Measurements from ENCODE around the gene NPAS2. TPM values are rescaled to one million over a fixed set of nuclear protein-coding genes. Genes with fewer than 3 reads are reported as not detected.

Gene NPAS2
- total and polyA plus RNA-seq, 2 experiments from 2014 or later = 0.55 to 0.89 TPM

DNA sequence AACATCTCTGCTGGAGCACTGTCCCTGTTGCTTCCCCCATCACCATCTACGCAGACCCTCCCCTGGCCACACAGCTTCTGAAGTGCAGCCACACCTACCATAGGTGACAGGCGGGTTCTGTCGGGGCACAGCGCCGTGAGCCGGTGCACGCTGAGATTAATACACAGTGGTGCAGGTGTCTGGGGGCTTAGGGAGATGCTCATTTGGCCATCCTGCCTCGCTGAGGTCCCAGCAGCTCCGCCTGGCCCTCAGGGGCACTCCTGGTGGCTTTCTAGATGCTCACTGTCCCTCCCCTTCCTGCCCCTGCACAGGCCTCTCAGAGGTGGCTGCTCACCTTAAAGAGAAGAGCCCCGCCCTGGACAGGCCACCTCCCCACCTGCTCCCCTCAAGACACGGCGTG, 163.3 kb downstream of the NPAS2 start:
- Histone ChIP-seq H3K27ac (no peak overlapping the region), H3K27me3 (no peaks in the 10 kb centered on the region), H3K4me1 (ENCODE audit: low read depth) (no peaks in the 10 kb centered on the region), H3K36me3 (no peaks in the 10 kb centered on the region), H3K9me3 (ENCODE audit: low read depth) (no peaks in the 10 kb centered on the region), H3K4me3 (no peak overlapping the region)
- TF ChIP-seq, protein P1, sequence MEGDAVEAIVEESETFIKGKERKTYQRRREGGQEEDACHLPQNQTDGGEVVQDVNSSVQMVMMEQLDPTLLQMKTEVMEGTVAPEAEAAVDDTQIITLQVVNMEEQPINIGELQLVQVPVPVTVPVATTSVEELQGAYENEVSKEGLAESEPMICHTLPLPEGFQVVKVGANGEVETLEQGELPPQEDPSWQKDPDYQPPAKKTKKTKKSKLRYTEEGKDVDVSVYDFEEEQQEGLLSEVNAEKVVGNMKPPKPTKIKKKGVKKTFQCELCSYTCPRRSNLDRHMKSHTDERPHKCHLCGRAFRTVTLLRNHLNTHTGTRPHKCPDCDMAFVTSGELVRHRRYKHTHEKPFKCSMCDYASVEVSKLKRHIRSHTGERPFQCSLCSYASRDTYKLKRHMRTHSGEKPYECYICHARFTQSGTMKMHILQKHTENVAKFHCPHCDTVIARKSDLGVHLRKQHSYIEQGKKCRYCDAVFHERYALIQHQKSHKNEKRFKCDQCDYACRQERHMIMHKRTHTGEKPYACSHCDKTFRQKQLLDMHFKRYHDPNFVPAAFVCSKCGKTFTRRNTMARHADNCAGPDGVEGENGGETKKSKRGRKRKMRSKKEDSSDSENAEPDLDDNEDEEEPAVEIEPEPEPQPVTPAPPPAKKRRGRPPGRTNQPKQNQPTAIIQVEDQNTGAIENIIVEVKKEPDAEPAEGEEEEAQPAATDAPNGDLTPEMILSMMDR (IDR thresholded peaks at IDR 0.05; ENCODE audit: low read depth, low read length) = no peak
- DNase-seq (ENCODE audit: low read depth in 1 of 2, low spot score in 1 of 2) = no peak

DNA sequence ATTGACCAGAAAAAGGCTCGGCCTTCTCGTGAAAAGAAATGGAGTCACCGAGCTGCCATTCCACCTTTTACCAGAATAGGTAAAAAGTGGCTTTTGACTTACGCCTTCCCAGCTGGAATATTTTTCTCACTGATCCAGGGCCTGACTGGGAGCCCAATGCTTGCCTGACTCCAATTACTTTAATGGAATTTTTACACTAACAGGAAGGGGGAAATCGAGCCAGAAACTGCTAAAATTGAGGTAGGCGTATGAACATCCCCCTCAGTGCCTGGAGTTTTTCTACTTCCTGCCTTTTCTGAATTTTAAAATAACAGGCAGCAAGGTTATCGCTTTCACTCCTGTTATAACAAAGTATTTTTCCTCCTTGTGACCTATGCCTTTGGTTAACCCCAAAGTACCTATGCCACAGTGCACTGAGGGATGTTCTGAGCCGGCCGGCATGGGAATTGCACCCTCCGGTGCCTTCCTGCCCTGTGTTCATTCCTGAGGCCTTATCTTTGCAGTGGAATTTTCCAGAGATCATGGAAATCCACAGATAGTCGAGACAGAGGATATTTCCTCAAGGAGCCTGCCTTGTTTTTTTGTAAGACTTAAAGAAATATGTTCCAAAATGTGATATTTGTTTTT, 163.9 kb downstream of the NPAS2 start:
- H3K27ac ChIP-seq = no peak overlapping the region
- no peaks in the 10 kb centered on the region for H3K36me3 ChIP-seq
- TF ChIP-seq, protein P1 (IDR thresholded peaks at IDR 0.05; ENCODE audit: low read depth, low read length) = peak; percentile 4
- no peak overlapping the region for H3K4me3 ChIP-seq
- H3K4me1 ChIP-seq (ENCODE audit: low read depth) = no peaks in the 10 kb centered on the region
- H3K9me3 ChIP-seq (ENCODE audit: low read depth) = no peaks in the 10 kb centered on the region
- DNase-seq (ENCODE audit: low read depth in 1 of 2, low spot score in 1 of 2) = peak in 1 of 2 donors; percentile 44
- H3K27me3 ChIP-seq = no peaks in the 10 kb centered on the region

DNA sequence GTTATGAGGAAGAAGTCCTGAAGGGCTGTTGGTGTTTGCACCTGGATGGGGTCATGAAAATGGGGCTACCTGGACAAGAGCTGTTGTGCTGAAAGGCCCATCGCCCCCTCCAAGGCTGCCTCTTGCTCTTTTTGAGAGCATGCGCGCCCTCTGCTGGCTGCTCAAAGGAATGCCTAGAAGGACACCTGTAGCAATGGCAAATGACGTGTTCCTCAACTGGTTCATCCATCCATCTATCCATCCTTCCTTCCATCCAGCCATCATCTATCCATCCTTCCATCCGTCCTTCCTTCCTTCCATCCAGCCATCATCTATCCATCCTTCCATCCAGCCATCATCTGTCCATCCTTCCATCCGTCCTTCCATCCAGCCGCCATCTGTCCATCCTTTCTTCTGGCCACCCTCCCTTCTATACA, 165.0 kb downstream of the NPAS2 start:
- Histone ChIP-seq H3K27ac (no peak overlapping the region), H3K9me3 (ENCODE audit: low read depth) (no peaks in the 10 kb centered on the region), H3K4me3 (no peak overlapping the region), H3K36me3 (no peaks in the 10 kb centered on the region), H3K4me1 (ENCODE audit: low read depth) (no peaks in the 10 kb centered on the region), H3K27me3 (no peaks in the 10 kb centered on the region)
- peak; percentile 82 to 83 for DNase-seq (ENCODE audit: low read depth in 1 of 2, low spot score in 1 of 2)
- TF ChIP-seq, protein P1 (IDR thresholded peaks at IDR 0.05; ENCODE audit: low read depth, low read length) = peak; percentile 86

DNA sequence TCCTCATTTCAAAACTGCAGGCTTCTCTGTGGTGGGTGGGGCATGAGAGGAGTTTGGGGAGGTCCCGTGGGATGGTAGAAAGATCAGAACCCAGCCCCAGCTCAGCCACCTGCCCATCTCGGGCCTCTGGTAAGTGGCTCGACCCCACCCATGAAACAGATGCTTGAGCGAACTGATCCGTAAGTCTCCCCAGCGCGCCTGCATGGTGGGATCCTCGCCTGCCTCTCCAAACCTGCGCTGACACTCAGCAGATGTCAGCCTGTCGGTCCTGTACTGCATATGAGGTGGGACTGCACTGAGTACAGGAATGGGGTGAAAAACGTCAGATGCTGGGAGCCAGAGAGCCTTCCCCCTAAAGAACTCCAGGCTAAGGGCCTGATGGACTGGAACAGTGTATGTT, 166.2 kb downstream of the NPAS2 start:
- H3K27me3 ChIP-seq = no peaks in the 10 kb centered on the region
- H3K36me3 ChIP-seq = no peaks in the 10 kb centered on the region
- DNase-seq (ENCODE audit: low read depth in 1 of 2, low spot score in 1 of 2) = no peak
- no peaks in the 10 kb centered on the region for H3K4me1 ChIP-seq (ENCODE audit: low read depth)
- no peak overlapping the region for H3K4me3 ChIP-seq
- TF ChIP-seq, protein P1 (IDR thresholded peaks at IDR 0.05; ENCODE audit: low read depth, low read length) = no peak
- H3K27ac ChIP-seq = no peak overlapping the region
- H3K9me3 ChIP-seq (ENCODE audit: low read depth) = no peaks in the 10 kb centered on the region

DNA sequence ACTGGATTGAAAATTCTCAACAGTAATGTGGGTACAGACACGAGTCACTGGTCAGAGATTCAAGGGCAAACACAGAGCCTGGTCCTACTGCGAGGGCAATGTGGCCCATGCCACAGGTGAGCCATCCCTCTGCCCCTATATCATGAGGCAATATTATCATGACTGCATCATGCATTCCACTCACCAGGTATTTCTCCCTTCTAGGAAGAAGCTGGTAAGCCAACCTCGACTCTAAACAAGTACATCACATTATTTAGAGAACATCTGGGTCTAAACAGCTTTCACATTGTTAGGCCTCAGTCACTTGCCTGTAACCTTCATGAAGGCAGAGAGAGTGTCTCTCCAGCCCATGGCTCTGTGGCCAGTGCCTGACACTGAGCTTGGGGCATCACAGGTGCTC, 167.6 kb downstream of the NPAS2 start:
- Histone ChIP-seq H3K9me3 (ENCODE audit: low read depth) (no peaks in the 10 kb centered on the region), H3K27me3 (no peaks in the 10 kb centered on the region), H3K4me1 (ENCODE audit: low read depth) (no peaks in the 10 kb centered on the region), H3K4me3 (no peak overlapping the region), H3K27ac (no peak overlapping the region), H3K36me3 (no peaks in the 10 kb centered on the region)
- DNase-seq (ENCODE audit: low read depth in 1 of 2, low spot score in 1 of 2) = no peak
- TF ChIP-seq, protein P1 (IDR thresholded peaks at IDR 0.05; ENCODE audit: low read depth, low read length) = no peak

All from cardiac muscle cell (in vitro differentiated cells and primary cell).